ENCODE data around the gene SGTA. TPM values are rescaled to one million over a fixed set of nuclear protein-coding genes. Genes with fewer than 3 reads are reported as not detected.

SGTA gene
- total and polyA plus RNA-seq, 2 of the 4 experiments (the other 2 are of a cell fraction), result 17.4 to 72.9 TPM

GRCh38 chr19:2715470-2716274, 67.4 kb downstream of the SGTA start:
- H3K36me3 ChIP-seq (ENCODE audit: control insufficient read depth, insufficient read depth, low read length), result peaks cover 4% of the 10 kb centered on the region; the same call in 1 of the 2 replicates
- no peak overlapping the region for H3K18ac ChIP-seq (ENCODE audit: low read depth, low read length)
- H2BK15ac ChIP-seq (ENCODE audit: low read depth, low read length), result no peak overlapping the region
- no peak overlapping the region for H3K23ac ChIP-seq (ENCODE audit: low read depth, low read length)
- no peak overlapping the region for H3K27ac ChIP-seq (ENCODE audit: insufficient read depth, low read length)
- no peak overlapping the region for H2BK20ac ChIP-seq (ENCODE audit: low read depth, low read length)
- H2AK9ac ChIP-seq (replicated peaks; ENCODE audit: low read depth, low read length, poor library complexity), result peak overlapping the region; percentile 33
- no peak overlapping the region for H4K8ac ChIP-seq (ENCODE audit: low read depth in 2 of 2, low read length in 2 of 2)
- H3K4me1 ChIP-seq (ENCODE audit: control insufficient read depth, insufficient read depth, low read length), result peaks cover 8% of the 10 kb centered on the region
- intact Hi-C loops (cut with micrococcal nuclease) (no loop called here), dilution Hi-C loops (cut with HindIII; ENCODE audit: low sequenced_read_pairs, unreplicated experiment) (no loop called here), in situ Hi-C loops (cut with MboI; ENCODE audit: low sequenced_read_pairs) (no loop called here)
- no peaks in the 10 kb centered on the region; the same call in none of the 2 replicates for H4K20me1 ChIP-seq (ENCODE audit: insufficient read depth, low read length)
- H3K9ac ChIP-seq (ENCODE audit: low read depth, low read length), result no peak overlapping the region
- H4K91ac ChIP-seq (ENCODE audit: insufficient read depth, low read depth, low read length), result no peak overlapping the region
- DNase-seq, result no peak
- no peak overlapping the region for H3K4ac ChIP-seq (ENCODE audit: low read depth, low read length)
- no peak overlapping the region for H2BK120ac ChIP-seq (ENCODE audit: low read depth, low read length)
- H2AK5ac ChIP-seq (ENCODE audit: low read depth, low read length), result no peak overlapping the region
- H4K5ac ChIP-seq (ENCODE audit: low read depth, low read length), result no peak overlapping the region
- no peak overlapping the region for H2BK5ac ChIP-seq (ENCODE audit: low read depth, low read length, poor library complexity, severe bottlenecking)
- no CpG with 5 or more reads among the region's 12 CpGs for WGBS, 2 experiments (ENCODE audit: extremely low coverage in 2 of 2, insufficient read length in 1 of 2)
- BruUV-seq (replicated peaks), result no TSS peak
- peaks cover 12% of the 10 kb centered on the region; the same call in 1 of the 2 replicates for H3K9me1 ChIP-seq (ENCODE audit: insufficient read depth, low read length)
- ChIA-PET POLR2A (ENCODE audit: unreplicated experiment) (no interaction called here), CTCF (no interaction called here)
- H3K4me2 ChIP-seq (ENCODE audit: low read depth, low read length), result no peak overlapping the region
- H3K9me3 ChIP-seq (ENCODE audit: control insufficient read depth, insufficient read depth, low read length), result peaks cover 9% of the 10 kb centered on the region
- no peak overlapping the region for H3K14ac ChIP-seq (replicated peaks; ENCODE audit: low read depth, low read length)
- H3K79me1 ChIP-seq (ENCODE audit: low read depth in 1 of 2, low read length in 2 of 2), result peaks cover 0 to 4% of the 10 kb centered on the region in 2 experiments; a peak in 2 of 4 replicates
- TF ChIP-seq MXI1 (IDR thresholded peaks at IDR 0.05; ENCODE audit: borderline replicate concordance, low read depth, low read length), result no peak
- H3K4me3 ChIP-seq (ENCODE audit: insufficient read depth, low read depth, low read length), result no peak overlapping the region
- no peak for ATAC-seq (ENCODE audit: low read depth)
- H3K56ac ChIP-seq (ENCODE audit: extremely low read depth, insufficient read depth, low read length), result no peak overlapping the region
- H2AFZ ChIP-seq (replicated peaks; ENCODE audit: low read length, poor library complexity), result no peak overlapping the region
- no peaks in the 10 kb centered on the region; the same call in 1 of the 2 replicates for H3K27me3 ChIP-seq (ENCODE audit: control insufficient read depth, insufficient read depth, low read length)

Data from IMR-90 (cell line).